Smooth muscle cell (in vitro differentiated cells): ENCODE results near the gene RASSF8. TPM values are rescaled to one million over a fixed set of nuclear protein-coding genes. Genes with fewer than 3 reads are reported as not detected.
A peak's percentile ranks its signal among the peaks of the same experiment; 100 is the strongest.

Experiments
- DNase-seq: peaks from one replicate; lab custom pipeline; 2025; ENCODE audit not compliant: unreplicated experiment; lab: John Stamatoyannopoulos, UW
- H2AFZ ChIP-seq: fragments of 200-600 bp; sonication (generic); 2 replicates; pipeline ENCODE4 v1.6.0; 2016; ENCODE audit warnings: antibody characterized with exemption, low read depth, mild to moderate bottlenecking
- H3F3A ChIP-seq: fragments of 200-600 bp; sonication (generic); 2 replicates; pipeline ENCODE4 v1.6.0; 2017; ENCODE audit warnings: antibody characterized with exemption, low read depth
- H3K27ac ChIP-seq: fragments of 200-600 bp; sonication (generic); 2 replicates; pipeline ENCODE4 v1.5.1; 2016; ENCODE audit warnings: low read depth, mild to moderate bottlenecking
- H3K27me3 ChIP-seq: fragments of 200-600 bp; sonication (generic); 2 replicates; pipeline ENCODE4 v1.6.1; 2016; ENCODE audit warnings: low read depth, mild to moderate bottlenecking
- H3K36me3 ChIP-seq: fragments of 200-600 bp; sonication (generic); 2 replicates; pipeline ENCODE4 v1.5.1; 2016; ENCODE audit warnings: low read depth
- H3K4me1 ChIP-seq: fragments of 200-600 bp; sonication (generic); 2 replicates; pipeline ENCODE4 v1.5.1; 2016; ENCODE audit warnings: low read depth
- H3K4me2 ChIP-seq: fragments of 200-600 bp; sonication (generic); 2 replicates; pipeline ENCODE4 v1.6.0; 2016; ENCODE audit warnings: mild to moderate bottlenecking
- H3K4me3 ChIP-seq: fragments of 200-600 bp; sonication (generic); 2 replicates; pipeline ENCODE4 v1.5.1; 2016; ENCODE audit warnings: mild to moderate bottlenecking
- H3K79me2 ChIP-seq: fragments of 200-600 bp; sonication (generic); 2 replicates; pipeline ENCODE4 v1.6.0; 2016; ENCODE audit warnings: low read depth, mild to moderate bottlenecking
- H3K9ac ChIP-seq: fragments of 200-600 bp; sonication (generic); 2 replicates; pipeline ENCODE4 v1.6.0; 2016; ENCODE audit warnings: low read depth
- H3K9me3 ChIP-seq: fragments of 200-600 bp; sonication (generic); replicated peaks from 2 replicates; pipeline ENCODE4 v1.5.1; 2016; ENCODE audit warnings: low read depth
- H4K20me1 ChIP-seq: fragments of 200-600 bp; sonication (generic); 2 replicates; pipeline ENCODE4 v1.6.0; 2016; ENCODE audit warnings: low read depth
- WGBS: methylation state at CpG from one replicate; pipeline ENCODE4 v1.1.7; 2016; ENCODE audit warnings: low lambda C conversion rate; 5-methylcytosine and 5-hydroxymethylcytosine counted together
- polyA plus RNA-seq: library from polyadenylated mRNA; unstranded; fragments of >200 nt; fragmentation: Nextera tagmentation; extraction: Ambion mirVana; gene quantifications from 2 replicates; pipeline ENCODE4 v1.2.1, GENCODE V29; 2016
- total RNA-seq: library from RNA; depleted of rRNA; stranded (reverse); fragments of >200 nt; gene quantifications from 2 replicates; pipeline ENCODE4 v1.2.3, GENCODE V29; 2014
- TF ChIP-seq, protein P1 (sequence below): fragments of 200-600 bp; sonication (generic); IDR thresholded peaks from 2 replicates; pipeline ENCODE4 v1.5.1; 2017; ENCODE audit warnings: borderline replicate concordance, mild to moderate bottlenecking, antibody characterized with exemption; ENCODE audit not compliant: insufficient read depth, poor library complexity, severe bottlenecking

RASSF8 gene
- total and polyA plus RNA-seq, 2 experiments from 2014 or later: 9.8 to 29.8 TPM

DNA sequence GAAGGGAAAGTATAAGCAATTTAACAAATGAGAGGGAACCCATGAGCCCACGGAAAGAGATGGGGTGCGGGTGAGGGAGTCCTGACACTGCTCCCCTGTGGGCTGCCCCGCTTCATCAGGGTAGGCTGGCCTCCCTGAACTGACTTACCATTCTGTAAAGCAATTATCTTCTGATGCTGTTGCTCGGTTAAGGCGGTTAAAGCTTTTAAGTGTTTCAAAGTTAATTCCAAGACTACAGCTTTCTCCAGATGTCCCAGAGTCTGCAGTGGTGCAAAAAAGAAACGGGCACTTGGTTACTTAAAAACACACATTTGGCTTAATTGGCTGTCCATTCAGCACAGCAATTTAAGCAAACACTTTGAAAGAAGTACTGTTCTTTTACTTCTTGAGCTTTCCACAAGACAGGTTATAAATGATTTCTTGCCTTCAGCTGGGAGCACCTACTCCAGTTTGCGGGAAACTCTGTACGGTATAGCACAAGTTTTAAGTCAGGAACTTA is 165.0 kb downstream of the RASSF8 start:
- peak overlapping the region; percentile 90 for H3K27ac ChIP-seq

DNA sequence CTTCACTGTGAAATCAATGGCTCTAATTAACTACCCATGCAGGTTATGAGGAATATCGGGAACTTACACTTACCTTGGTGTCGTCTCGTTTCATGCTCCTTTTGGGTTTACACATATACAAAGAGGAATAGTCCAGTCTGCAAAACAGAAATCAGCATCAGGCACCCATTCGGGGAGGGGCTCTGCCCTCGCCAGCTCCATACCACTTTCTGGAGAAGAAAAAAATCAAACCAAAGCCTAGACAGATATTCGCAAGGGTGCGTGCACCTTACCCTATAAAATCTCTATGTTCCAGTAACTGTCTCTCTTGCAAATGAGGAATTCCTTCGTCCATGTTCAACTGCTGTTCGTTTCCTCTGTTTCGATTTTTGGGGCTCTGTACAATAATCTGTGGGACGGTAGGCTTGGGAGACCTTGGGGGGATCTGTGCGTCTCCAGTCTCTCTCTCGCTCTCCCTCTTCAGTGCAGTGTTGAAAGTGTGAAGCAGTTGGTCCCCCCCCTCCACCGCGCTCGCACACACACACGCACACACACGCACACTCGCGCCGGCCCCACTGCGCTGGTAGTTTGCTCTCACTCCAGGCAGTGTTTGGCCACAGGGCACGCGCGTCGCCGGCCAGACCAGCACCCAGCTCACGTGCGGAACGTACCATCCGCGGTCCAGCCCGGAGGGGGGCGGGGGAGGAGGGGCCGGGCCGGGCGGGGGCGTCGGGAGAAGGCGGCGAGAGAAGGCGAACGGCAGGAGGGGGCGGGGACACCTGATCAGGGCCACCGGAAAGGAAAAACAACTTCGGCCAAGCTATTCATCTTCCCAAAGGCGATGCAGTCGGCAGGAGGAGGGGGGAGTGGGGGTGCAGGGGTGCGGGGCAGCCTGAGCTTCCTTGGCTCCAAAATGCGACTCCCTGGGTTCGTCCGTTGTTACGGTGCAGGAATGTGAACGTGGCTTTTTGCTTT is 166.2 kb downstream of the RASSF8 start, which contains the start of gene BHLHE41:
BHLHE41 (minus strand) TSS at position 592 of the 954 bp plus-strand sequence; CDS start at position 334, 258 bp downstream.
- Histone ChIP-seq H3F3A (peaks cover 10% of the 10 kb centered on the region), H3K27ac (peak within 1 kb of the TSS; percentile 90), H3K4me2 (peak within 1 kb of the TSS; percentile 93), H3K4me1 (peaks cover 6% of the 10 kb centered on the region), H3K9ac (peak within 1 kb of the TSS; percentile 83), H2AFZ (peak within 1 kb of the TSS; percentile 97), H3K4me3 (peak within 1 kb of the TSS; percentile 83), H3K9me3 (no peaks in the 10 kb centered on the region), H4K20me1 (no peaks in the 10 kb centered on the region), H3K27me3 (peaks cover 18% of the 10 kb centered on the region), H3K79me2 (no peaks in the 10 kb centered on the region), H3K36me3 (no peaks in the 10 kb centered on the region)
- TF ChIP-seq, protein P1, sequence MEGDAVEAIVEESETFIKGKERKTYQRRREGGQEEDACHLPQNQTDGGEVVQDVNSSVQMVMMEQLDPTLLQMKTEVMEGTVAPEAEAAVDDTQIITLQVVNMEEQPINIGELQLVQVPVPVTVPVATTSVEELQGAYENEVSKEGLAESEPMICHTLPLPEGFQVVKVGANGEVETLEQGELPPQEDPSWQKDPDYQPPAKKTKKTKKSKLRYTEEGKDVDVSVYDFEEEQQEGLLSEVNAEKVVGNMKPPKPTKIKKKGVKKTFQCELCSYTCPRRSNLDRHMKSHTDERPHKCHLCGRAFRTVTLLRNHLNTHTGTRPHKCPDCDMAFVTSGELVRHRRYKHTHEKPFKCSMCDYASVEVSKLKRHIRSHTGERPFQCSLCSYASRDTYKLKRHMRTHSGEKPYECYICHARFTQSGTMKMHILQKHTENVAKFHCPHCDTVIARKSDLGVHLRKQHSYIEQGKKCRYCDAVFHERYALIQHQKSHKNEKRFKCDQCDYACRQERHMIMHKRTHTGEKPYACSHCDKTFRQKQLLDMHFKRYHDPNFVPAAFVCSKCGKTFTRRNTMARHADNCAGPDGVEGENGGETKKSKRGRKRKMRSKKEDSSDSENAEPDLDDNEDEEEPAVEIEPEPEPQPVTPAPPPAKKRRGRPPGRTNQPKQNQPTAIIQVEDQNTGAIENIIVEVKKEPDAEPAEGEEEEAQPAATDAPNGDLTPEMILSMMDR: no peak
- WGBS: 2% methylated on average over 46 of the region's 54 CpGs
- DNase-seq: peak; percentile 29

More for the DNA sequence above, 165.0 kb downstream of the RASSF8 start:
- Histone ChIP-seq H3K4me1 (peaks cover 6% of the 10 kb centered on the region), H3K9ac (peak overlapping the region; percentile 76), H3K4me2 (peak overlapping the region; percentile 93), H3K9me3 (no peaks in the 10 kb centered on the region), H3K4me3 (peak overlapping the region; percentile 83), H3K36me3 (no peaks in the 10 kb centered on the region), H3K79me2 (no peaks in the 10 kb centered on the region), H3K27me3 (peaks cover 18% of the 10 kb centered on the region), H3F3A (peaks cover 10% of the 10 kb centered on the region), H2AFZ (peak overlapping the region; percentile 28), H4K20me1 (no peaks in the 10 kb centered on the region)
- 17% methylated on average over 8 of the region's 8 CpGs for WGBS
- DNase-seq: no peak
- TF ChIP-seq, protein P1: no peak

DNA sequence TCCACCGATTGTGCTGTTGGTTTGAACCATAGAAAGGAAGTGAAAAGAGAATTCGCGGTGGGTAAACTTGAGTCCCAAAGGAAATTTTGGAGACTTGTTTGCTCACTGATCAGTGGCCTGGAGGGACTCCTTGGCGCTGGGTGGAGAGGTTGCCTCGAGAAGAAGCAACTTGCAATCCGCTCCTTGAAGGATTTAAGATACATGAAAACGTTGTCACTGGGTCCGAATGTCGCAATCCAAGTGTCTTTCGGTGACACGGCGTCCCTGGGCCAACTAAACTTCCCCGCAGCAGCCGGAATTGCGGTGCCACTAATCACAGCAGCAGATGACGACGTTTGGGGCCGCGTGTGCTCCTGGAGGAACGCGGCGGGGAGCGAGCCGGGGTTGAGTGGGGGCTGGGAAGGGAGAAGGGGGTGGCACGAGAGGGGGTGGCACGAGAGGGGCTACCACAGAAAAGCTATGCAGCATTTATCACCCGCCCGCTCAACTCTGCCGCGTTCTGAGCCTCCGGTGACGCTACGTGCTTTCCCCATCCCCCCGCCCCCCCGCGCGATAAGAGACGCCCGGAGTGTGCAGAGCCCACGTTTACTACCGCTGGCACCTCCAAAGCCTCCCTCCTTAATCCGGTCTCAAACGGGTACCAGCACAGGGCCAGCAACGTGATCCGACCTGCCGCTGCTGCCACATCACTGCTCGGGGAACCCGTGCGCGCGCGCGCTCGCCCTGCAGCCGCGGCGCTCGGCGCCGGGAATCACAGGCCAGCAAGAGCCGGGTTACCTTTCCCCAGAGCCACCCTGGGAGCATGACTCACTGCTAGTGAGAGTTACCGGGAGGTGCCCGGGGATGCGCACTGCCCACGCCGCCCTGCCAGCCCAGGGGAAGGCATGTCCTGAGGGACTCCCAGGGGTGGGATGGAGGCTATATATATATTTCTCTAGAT is 167.2 kb downstream of the RASSF8 start:
- Histone ChIP-seq H3F3A (peaks cover 10% of the 10 kb centered on the region), H3K9ac (peak overlapping the region; percentile 83), H3K79me2 (no peaks in the 10 kb centered on the region), H3K4me2 (peak overlapping the region; percentile 93), H4K20me1 (no peaks in the 10 kb centered on the region), H3K27ac (peak overlapping the region; percentile 90), H3K4me1 (peaks cover 6% of the 10 kb centered on the region), H2AFZ (peak overlapping the region; percentile 97), H3K9me3 (no peaks in the 10 kb centered on the region), H3K27me3 (peaks cover 18% of the 10 kb centered on the region), H3K4me3 (peak overlapping the region; percentile 83), H3K36me3 (no peaks in the 10 kb centered on the region)
- DNase-seq: peak; percentile 53
- WGBS: 2% methylated on average over 61 of the region's 66 CpGs
- TF ChIP-seq, protein P1: no peak
